Liver (tissue), 3 donors: ENCODE results near the gene CCR9.

Experiments
- ATF3 ChIP-seq: IDR thresholded peaks from 2 replicates; pipeline ENCODE4 v1.6.1; 2016; ENCODE audit warnings: antibody characterized with exemption
- CTCF ChIP-seq: fragments of 150-350 bp; IDR thresholded peaks from 2 replicates; pipeline ENCODE4 v1.5.1; 2017; ENCODE audit warnings: improper control_type of control experiment, low read depth, low read length; ENCODE audit not compliant: missing input control
- MAX ChIP-seq: IDR thresholded peaks from 2 replicates; pipeline ENCODE4 v1.6.1; 2016; ENCODE audit warnings: antibody characterized with exemption
- TAF1 ChIP-seq: conservative IDR thresholded peaks from 2 replicates; pipeline ENCODE4 v1.6.1; 2016; ENCODE audit warnings: antibody characterized with exemption, mild to moderate bottlenecking
- donor health status: healthy.
- donor health status: healthy.

- TF ChIP-seq MAX (no peak), ATF3 (no peak), CTCF (no peak), TAF1 (no peak)
Observed at GRCh38 chr3:45887759-45888511, 1.6 kb downstream of the CCR9 start.
